ENCODE measurements around the gene GPR158.

GPR158 gene

DNA sequence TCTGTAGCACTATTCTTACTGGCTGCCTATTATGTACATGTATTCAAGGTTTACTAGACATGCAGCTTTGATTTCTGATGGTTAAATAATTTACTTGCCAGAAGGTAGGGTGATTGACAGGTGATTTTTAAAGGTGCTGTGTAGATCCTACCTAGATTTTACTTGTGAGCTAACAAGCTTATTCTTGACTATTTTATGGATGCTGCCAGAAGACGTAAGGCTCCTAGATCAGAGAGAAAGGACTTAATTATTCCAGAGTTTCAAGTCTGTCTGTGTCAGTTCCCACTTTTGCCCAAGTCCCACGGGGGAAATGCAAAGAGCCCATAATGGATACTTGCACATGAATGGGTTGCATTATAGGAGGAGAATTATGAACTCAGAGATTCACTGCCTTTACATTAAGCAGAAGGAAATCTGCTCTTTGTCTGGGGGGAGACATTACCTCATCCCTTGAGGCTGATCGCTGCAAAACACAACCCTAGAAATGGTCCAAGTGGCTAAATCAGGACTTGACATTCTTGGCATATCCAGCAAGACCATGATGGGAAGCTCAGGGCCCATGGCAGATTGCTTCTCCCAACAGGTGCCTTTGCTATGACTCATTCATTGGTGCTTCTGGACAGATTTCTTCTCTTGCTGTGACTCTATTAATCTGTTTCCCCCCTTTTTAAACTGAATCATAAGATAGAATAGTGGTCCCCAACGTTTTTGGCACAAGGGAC is 32.1 kb downstream of the GPR158 start:
- no peak for DNase-seq (ENCODE audit: low read depth in 2 of 2, low spot score in 1 of 2)

DNA sequence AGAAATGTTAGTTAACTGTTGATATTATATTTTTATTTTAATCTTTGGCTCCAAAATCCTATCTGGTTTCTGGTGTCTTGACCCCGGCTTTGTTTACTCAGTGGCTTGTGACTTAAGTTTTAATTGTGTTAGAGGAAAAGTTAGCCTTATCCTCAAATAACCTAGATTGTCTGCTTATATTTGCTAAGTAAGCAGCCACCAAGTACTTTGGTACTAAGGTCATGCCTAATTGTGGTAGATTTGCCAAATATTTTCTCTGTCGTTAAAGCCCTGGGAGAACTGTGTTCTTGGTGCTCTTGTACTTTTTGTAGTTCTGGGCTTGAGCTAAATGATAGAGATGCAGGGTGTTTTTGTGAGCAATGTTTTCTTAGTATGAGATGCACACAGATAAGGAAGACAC is 34.8 kb downstream of the GPR158 start:
- DNase-seq (ENCODE audit: low read depth in 2 of 2, low spot score in 1 of 2), result no peak

DNA sequence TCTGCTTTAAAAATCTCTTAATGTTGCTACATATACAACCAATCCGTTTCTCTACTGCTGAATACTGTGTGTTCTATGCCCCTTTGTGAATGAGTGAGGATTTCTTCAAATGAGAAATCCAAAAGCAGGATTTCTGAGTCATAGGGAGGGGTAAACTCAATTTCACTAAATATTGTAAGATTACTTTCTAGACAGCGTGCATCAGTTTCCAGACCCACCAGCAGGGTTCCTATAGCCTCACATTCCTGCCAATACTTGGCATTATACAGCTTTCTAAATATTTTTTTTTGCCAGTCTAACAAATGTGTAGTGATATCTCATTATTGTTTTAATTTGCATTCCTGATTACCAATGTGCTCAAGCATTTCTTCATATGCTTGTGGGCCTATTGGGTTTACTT is 35.5 kb downstream of the GPR158 start:
- no peak for DNase-seq (ENCODE audit: low read depth in 2 of 2, low spot score in 1 of 2)

DNA sequence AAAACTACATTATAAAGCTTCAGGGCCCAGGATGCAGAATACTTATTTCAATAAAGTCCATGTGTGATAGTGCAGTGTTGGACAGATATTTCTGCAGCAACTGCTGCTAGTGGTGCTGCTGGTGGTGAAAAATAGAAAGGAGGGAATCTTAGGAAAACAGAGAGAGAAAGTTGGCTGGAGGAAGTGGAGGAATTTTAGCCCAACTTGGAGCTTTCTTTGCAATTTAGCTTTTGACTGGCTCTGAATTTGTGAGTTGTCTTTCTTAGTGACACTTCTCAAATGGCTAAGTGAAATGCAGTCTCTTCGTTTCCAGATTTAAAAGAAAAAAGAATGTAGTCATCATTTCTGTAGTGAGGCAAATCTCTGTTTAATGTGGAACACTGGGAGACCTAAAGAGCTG is 45.4 kb downstream of the GPR158 start:
- no peak for DNase-seq (ENCODE audit: low read depth in 2 of 2, low spot score in 1 of 2)

DNA sequence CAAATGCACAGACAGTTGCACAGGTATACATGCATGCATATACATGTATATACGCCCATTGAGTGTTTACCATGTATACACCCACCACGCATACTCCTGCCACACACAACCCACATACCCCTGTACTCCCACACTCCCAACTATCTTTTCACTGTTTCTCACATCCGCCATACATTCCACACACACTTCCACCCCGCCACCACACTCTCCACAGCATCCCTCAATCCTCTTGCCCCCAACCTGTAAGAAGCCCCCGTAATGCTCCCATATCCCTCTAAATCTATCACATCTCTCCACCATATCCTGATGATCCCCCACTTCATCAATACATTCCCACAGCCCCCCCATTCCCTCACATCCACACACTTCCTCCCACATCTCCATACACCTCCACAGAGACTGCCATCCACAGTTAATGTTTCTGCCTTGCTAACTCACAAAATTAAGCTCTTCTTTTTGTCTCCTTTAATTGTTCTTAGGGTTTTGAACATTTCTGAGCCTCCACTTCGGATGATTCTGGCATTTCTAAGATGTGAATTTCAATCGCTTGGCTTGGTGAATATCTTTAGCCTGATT is 47.4 kb downstream of the GPR158 start:
- DNase-seq (ENCODE audit: low read depth in 2 of 2, low spot score in 1 of 2), result no peak

DNA sequence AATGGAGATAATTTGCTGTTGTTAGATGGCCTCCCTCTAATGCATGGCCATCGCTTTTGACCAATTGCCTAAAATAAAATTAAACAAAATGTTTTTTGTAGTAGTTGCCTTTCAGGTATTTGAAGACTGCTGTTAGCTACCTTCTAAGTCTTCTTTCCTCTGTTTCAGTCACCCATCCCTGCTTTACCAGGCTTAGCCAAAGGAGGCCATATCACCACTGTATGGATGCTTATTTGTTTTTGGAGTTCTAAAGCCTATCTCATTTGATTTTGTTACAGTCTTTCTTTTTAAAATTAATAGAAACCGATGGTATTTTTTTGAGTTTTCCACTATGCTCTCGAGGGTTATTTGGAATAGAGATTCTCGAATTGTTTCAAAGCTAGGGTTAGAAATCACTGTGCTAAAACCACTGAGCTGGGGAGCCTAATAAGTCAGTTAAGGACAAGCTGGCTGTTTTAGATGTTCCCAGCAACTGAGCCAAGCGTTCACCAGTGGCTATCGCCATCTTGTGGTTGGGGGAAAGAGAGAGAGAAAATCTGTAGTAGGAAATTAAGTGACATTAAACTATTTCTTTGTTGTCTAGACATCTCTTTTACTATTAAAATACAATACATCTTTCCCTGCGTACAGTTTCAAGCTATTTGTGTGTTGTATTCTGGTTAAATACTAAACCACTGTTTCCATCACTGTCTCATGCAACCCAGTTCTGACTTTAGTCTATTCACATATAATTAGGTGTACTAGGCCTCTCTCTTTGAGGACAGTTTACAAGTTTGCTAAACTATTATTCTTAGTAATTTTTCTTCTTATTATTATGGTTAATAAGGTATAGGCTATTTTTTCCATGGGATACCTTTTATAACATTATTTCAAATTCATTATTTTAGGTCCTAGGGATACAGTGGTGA is 52.2 kb downstream of the GPR158 start:
- DNase-seq (ENCODE audit: low read depth in 2 of 2, low spot score in 1 of 2), result no peak

DNA sequence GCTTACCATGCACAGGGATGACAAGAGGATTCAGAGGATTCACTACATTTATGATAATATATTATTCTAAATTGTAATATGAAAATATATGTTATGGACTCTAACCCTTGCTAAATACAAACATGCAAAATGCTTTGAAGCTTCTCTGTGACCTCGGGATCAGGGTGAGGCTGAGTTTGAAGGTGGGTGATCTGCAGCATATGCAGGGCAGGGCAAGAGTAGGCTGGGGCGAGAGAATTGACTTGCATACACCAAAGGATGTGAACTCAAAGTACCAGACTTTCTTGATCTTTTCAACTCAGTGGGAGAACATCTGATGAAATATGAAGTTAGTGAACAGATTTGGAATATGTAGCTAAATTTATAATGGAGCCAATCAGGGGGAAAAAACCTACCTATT is 57.0 kb downstream of the GPR158 start:
- DNase-seq (ENCODE audit: low read depth in 2 of 2, low spot score in 1 of 2), result no peak

DNA sequence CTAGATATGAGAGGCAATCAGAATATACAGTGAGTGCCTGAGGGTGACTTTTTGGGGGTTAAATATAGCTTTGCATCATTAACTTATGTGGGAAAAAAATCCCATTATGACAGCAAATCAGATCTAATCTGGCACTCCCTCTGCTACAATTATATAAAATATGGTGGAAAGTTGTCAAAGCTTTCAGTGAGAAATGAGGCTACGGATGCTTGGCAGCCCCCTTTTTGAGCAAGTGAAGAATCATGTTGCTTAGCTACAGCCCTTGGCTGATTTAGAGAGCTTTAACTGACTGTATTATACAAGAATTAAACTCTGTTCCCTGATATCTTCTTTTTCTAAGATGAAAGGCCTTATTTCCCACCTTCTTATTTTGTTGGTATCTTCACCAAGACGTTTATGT is 57.4 kb downstream of the GPR158 start:
- no peak for DNase-seq (ENCODE audit: low read depth in 2 of 2, low spot score in 1 of 2)

DNA sequence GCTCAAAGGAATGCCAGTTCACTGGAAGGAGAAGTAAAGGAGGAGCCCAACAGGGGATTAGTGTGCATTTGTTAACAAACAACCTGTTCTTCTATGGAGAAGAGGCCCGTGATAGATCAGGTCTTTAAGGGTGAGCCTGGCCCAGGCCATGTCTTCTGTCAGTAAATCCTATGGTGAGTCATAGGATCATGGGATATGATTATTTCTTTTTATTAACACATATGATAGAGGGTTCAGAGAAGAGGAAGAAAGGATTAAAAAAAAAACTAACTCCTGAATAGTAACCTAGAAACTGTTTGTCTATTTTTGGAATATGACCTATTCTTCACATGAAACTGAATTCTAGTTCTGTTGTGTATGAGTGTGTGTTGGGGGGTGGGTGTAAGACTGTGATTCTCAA is 70.4 kb downstream of the GPR158 start:
- DNase-seq (ENCODE audit: low read depth in 2 of 2, low spot score in 1 of 2), result no peak

DNA sequence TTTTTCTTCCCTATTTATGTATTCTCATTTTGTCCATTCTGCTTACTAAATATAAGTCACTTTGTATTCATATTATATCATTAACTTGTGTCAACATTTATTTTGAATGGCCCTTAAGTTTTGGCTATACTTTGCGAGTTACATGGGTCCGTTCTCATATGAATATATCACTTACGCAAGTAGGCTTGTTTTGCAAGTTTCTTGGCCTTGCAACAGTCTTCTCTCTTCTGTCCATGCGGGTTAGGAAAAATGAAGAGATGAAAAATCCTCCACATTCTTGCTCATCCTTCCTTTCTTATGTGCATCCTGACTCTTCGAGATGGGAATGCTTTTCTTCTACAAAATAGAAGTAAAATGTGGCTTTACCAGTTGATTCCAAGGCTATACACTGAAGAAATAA is 82.8 kb downstream of the GPR158 start:
- no peak for DNase-seq (ENCODE audit: low read depth in 2 of 2, low spot score in 1 of 2)

DNA sequence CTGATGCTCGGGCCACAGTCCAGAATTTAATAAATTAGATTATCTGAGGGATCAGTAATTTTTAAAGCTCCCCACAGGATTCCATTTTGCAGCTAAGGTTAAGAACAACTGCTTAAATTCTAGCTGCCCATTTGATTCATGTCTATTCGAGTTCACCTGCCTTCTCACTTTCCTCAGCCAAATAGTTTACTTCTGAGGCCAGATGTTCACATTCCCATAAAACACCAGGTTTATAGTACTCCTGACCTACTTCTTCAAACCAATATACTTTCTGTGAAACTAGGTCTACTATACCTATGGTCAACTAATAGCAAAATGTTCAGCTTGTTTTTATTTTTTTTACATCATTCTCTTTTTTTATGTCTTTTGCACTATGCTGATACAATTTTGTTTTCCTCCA is 86.3 kb downstream of the GPR158 start:
- no peak for DNase-seq (ENCODE audit: low read depth in 2 of 2, low spot score in 1 of 2)

DNA sequence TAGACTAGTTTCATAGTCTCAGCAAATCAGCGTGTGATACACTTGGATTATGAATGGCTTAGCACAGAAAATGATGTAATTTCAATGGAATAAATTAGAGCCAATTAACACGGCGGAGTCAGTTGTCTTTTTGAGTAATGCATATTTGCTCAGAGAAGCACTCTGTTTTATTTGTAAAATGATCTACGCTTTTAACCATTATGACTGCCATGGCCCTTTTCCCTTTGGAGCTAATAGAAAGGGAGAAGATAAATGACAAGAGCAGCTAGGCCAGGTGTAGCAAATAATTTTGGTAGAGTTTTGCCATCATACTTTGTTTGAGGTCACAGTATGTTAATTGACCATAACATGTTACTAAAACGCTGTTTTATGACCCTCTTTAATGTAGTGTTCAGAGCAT is 86.8 kb downstream of the GPR158 start:
- no peak for DNase-seq (ENCODE audit: low read depth in 2 of 2, low spot score in 1 of 2)

DNA sequence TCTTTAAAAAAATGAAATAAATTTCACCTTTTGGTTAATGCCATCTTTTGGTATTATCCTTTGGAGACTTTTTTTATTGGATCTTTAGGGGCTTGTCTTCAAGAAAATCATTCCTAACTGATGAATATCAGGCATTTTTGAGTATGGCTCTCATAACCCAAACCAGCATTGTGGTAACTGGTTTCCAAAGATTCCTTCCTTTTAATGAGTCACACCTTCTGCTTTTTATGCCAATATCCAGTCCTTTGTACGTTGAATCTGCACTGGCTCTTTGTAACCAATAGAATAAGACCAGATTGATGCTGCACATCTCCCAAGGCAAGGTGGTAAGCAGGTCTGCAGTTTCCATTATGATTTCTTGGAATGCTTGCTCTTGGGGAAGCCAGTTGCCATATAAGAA is 89.1 kb downstream of the GPR158 start:
- no peak for DNase-seq (ENCODE audit: low read depth in 2 of 2, low spot score in 1 of 2)

DNA sequence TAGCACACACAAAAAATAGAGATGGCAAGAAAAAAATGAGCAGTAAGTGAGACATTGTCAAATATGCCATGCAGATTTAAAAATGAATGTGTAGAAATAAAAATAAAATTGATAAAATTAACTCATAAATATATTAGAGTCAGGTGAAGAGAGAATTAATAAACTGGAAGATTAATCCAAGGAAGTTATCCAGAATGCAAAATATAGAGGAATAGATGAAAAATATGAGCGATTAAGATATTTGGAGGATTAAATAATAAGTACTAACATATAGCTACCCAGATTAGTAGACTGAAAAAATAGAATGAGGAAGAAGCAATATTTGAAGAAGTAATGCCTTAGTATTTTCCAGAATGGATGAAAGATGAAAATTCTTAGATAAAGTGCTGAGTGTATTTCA is 103.4 kb downstream of the GPR158 start:
- DNase-seq (ENCODE audit: low read depth in 2 of 2, low spot score in 1 of 2), result no peak

DNA sequence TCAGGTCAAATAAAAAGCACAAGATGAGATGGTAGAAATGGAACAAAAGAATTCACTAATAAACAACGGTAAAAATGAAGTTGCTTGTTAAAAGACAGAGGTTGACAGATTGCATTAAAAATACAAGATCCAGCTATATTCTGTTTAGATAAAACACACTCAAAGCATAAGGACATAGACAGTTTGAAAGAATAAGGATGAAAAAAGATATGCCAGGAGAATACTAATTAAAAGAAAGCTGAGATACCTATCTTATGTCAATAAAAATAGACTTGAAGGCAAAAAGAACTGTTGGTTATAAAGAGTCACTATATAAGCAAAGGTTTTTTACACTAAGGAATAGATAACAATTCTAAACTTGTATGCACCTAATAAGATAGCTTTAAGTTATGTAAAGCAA is 105.3 kb downstream of the GPR158 start:
- no peak for DNase-seq (ENCODE audit: low read depth in 2 of 2, low spot score in 1 of 2)

DNA sequence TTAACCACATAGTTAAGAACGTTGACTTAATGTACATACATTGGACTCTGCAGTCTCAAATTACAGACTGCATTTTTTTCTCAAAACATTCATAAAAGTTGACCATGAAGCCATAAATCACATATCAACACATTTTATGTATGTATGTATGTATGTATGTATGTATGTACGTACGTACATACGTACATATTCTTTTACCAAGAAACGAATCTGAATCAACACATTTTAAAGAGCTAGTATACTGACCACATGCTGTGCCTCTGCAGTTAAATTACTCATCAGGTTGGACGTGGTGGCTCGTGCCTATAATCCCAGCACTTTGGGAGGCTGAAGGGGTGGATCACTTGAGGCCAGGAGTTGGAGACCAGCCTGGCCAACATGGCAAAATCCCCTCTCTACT is 105.8 kb downstream of the GPR158 start:
- no peak for DNase-seq (ENCODE audit: low read depth in 2 of 2, low spot score in 1 of 2)

DNA sequence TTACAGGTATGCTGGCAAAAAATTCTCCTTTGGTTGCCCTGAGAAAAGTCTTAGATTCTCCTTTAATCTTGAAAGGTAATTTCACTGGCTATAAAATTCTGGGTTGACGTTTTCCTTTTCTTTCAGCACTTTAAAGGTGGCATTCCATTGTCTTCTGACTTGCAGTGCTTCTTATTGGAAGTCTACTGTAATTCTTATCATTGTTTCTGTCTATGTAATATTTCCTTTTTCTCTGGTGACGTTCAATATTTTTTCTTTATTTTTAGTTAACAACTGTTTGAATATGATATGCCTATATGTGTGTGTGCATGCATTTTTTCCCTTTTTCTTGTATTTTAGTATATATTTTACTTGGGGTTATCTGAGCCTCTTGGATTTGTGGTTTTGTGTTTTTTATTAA is 111.0 kb downstream of the GPR158 start:
- DNase-seq (ENCODE audit: low read depth in 2 of 2, low spot score in 1 of 2), result no peak

DNA sequence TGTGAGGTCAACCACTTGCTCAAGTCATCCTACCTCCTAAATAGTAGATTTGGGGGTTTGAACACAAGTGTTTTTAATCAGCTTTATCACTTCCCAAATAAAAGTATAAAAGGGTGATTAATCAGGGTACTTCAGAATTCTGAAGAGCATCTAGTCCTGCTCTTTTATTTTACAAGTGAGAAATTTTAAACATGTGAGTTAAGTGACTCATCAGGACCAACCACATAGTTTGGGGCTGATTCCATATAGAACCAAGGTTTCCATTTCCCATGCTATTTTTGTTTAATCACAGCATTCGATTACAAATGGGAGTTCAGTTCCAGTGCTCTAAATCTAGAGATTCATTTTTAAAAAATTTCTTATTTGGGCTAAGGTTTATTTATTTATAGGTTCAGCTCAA is 113.4 kb downstream of the GPR158 start:
- no peak for DNase-seq (ENCODE audit: low read depth in 2 of 2, low spot score in 1 of 2)

DNA sequence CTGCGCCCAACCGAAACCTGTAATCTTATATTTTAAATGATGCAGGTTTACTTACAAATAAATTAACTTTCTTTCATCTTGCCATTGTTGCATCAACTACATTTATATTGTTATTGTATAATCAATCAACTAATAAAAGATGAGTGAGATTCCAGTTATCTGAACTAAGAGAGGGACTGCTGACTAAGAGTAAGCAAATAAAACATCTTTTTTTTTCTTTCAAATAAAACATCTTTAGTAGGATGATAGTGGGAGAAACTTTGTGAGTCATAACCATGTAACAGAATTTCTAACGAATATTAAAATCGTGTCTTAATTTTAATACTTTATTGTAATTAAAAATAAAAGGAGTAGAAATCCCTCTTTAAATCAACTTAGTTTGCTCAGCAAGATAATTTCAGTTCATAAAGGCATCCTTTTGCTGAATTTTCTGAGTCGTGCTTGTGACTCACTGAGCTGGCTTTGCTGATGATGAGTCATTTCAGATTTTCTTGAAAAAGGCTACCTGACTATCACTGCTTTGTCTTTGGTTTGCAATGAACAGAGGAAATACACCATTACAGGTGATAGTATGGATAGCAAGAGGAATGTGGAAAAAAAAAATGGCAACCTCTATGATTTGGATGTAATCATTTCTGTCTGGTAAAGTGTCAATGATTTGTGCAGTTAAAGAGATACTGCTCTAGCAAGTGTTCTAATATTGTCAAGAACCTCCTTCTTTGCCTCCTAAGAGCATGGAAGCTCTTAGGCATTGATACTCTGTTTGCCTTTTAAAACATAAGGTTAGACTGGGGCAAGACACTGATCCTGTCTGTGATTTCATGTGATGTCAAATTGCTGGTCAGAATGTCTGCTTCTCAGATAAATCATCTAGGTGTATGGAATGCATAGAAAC is 119.5 kb downstream of the GPR158 start:
- no peak for DNase-seq (ENCODE audit: low read depth in 2 of 2, low spot score in 1 of 2)

DNA sequence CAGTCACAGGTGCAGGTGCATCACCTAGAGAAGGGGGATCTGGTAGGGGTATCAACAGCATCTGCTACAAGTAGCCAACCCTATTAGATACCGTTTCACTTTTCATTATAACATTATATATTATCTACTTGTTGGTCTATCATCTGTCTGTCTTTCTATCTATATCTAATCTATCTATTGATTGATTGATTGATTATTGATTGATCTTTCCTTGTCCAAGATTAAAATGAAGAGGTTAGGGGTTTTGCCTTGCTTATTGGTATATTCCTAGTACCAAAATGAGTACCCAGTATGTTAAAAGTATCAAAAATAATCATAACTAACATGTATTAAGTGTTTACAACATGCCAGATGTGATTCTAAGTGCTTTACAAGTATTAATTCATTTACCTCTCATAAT is 121.5 kb downstream of the GPR158 start:
- DNase-seq (ENCODE audit: low read depth in 2 of 2, low spot score in 1 of 2), result no peak

DNA sequence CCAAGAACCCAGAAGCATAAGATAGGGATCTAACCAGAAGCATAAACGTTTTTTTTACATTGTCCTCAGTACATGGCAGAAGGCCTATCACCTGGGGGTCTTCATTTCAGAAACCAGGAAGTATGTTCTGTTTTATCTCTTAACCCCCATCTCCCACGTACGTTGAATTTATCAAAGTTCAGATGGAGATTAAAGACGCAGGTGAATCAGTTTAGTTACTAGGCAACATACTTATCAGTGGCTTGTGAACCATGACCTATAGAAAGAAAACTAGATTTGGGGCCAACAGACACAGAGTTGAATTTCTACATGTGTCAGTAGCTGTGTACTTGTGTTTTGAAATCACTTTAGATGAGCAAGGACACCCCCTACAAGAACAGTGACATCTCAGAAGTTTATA is 122.7 kb downstream of the GPR158 start:
- no peak for DNase-seq (ENCODE audit: low read depth in 2 of 2, low spot score in 1 of 2)
